Glomerular visceral epithelial cell (primary cell): ENCODE results near the gene CHPF.

Source experiments
- DNase-seq: peaks from one replicate; pipeline ENCODE4 v3.0.0-alpha.2; 2016; ENCODE audit errors: extremely low spot score

Gene CHPF

GRCh38 chr2:219498280-219499057 lies 45.1 kb downstream of the CHPF start, which contains the start of gene GMPPA:
Gene GMPPA (plus strand): TSS chr2:219498891. CDS start chr2:219499976, 1,085 bp downstream.
- peak; percentile 99 for DNase-seq

- DNase-seq: peak; percentile 88
Measured at GRCh38 chr2:219497495-219498279, 45.9 kb downstream of the CHPF start.

GRCh38 chr2:219496825-219497494 lies 46.6 kb downstream of the CHPF start:
- no peak for DNase-seq

- no peak for DNase-seq
Measured at GRCh38 chr2:219496247-219496824, 47.3 kb downstream of the CHPF start.

- DNase-seq: peak; percentile 61
Measured at GRCh38 chr2:219495531-219496122, 48.0 kb downstream of the CHPF start.

- no peak for DNase-seq
Measured at GRCh38 chr2:219494952-219495530, 48.6 kb downstream of the CHPF start.

- no peak for DNase-seq
Measured at GRCh38 chr2:219493086-219493485, 50.5 kb downstream of the CHPF start.

GRCh38 chr2:219492575-219492974 lies 51.0 kb downstream of the CHPF start:
- no peak for DNase-seq

- DNase-seq: no peak
Measured at GRCh38 chr2:219491278-219491963, 52.2 kb downstream of the CHPF start.

- DNase-seq: no peak
Measured at GRCh38 chr2:219490600-219491130, 52.9 kb downstream of the CHPF start.

- no peak for DNase-seq
Measured at GRCh38 chr2:219490186-219490585, 53.4 kb downstream of the CHPF start.

GRCh38 chr2:219489315-219489714 lies 54.3 kb downstream of the CHPF start:
- DNase-seq: no peak
